IMR-90 (cell line): ENCODE data around the gene PDCL3. TPM values are rescaled to one million over a fixed set of nuclear protein-coding genes. Genes with fewer than 3 reads are reported as not detected.

Experiments used
- ATAC-seq: fragments of 200-7000 bp; cut with Tn5 transposase; 2 replicates; pipeline ENCODE4 v1.9.1; 2020; ENCODE audit warnings: low read depth, mild to moderate bottlenecking, moderate library complexity
- BruUV-seq: library from RNA; stranded (reverse); fragments of 400-500 nt; replicated peaks from 2 replicates; lab custom pipeline; 2021; lab: Mats Ljungman, UMichigan
- CTCF ChIA-PET: fragments of 300-600 bp; formaldehyde crosslinking; extraction: SDS; loops from one replicate; lab custom pipeline; 2021; ENCODE audit warnings: antibody characterized with exemption; lab: Yijun Ruan, JAX
- POLR2A ChIA-PET: fragments of 300-600 bp; sonication (Branson Sonifier 250); formaldehyde crosslinking; loops from one replicate; lab custom pipeline; 2022; ENCODE audit warnings: antibody characterized with exemption; ENCODE audit not compliant: unreplicated experiment; lab: Charles Lee
- DNase-seq: peaks from one replicate; pipeline ENCODE4 v3.0.0; 2013
- H2AFZ ChIP-seq: replicated peaks from 2 replicates; pipeline ENCODE3; 2013; ENCODE audit warnings: low read length, mild to moderate bottlenecking; ENCODE audit not compliant: poor library complexity
- H2AK5ac ChIP-seq: 2 replicates; pipeline ENCODE4 v1.6.1; 2013; ENCODE audit warnings: low read depth, low read length, inconsistent platforms
- H2AK9ac ChIP-seq: replicated peaks from 2 replicates; pipeline ENCODE3; 2013; ENCODE audit warnings: mild to moderate bottlenecking, low read depth, low read length, moderate library complexity; ENCODE audit not compliant: poor library complexity
- H2BK120ac ChIP-seq: 2 replicates; pipeline ENCODE4 v1.6.1; 2013; ENCODE audit warnings: low read depth, low read length, inconsistent platforms
- H2BK15ac ChIP-seq: 3 replicates; pipeline ENCODE4 v1.6.1; 2013; ENCODE audit warnings: low read depth, low read length, inconsistent platforms
- H2BK20ac ChIP-seq: 2 replicates; pipeline ENCODE4 v1.6.1; 2013; ENCODE audit warnings: low read depth, mild to moderate bottlenecking, inconsistent platforms, low read length, moderate library complexity
- H2BK5ac ChIP-seq: 2 replicates; pipeline ENCODE4 v1.6.1; 2013; ENCODE audit warnings: mild to moderate bottlenecking, low read depth, low read length, inconsistent platforms; ENCODE audit not compliant: poor library complexity, severe bottlenecking
- H3K14ac ChIP-seq: replicated peaks from 2 replicates; pipeline ENCODE4 v1.6.1; 2013; ENCODE audit warnings: low read depth, low read length, inconsistent platforms
- H3K18ac ChIP-seq: 2 replicates; pipeline ENCODE4 v1.6.1; 2013; ENCODE audit warnings: low read depth, low read length, control low read depth
- H3K23ac ChIP-seq: 2 replicates; pipeline ENCODE4 v1.6.1; 2013; ENCODE audit warnings: low read depth, low read length, inconsistent platforms
- H3K27ac ChIP-seq: 2 replicates; pipeline ENCODE4 v1.5.1; 2013; ENCODE audit warnings: mild to moderate bottlenecking, control low read depth, low read length; ENCODE audit not compliant: insufficient read depth
- H3K27me3 ChIP-seq: 2 replicates; pipeline ENCODE4 v1.6.1; 2013; ENCODE audit warnings: low read length; ENCODE audit not compliant: control insufficient read depth, insufficient read depth
- H3K36me3 ChIP-seq: 2 replicates; pipeline ENCODE4 v1.6.1; 2013; ENCODE audit warnings: low read length, mixed read lengths; ENCODE audit not compliant: control insufficient read depth, insufficient read depth
- H3K4ac ChIP-seq: 2 replicates; pipeline ENCODE4 v1.6.1; 2013; ENCODE audit warnings: low read depth, low read length, inconsistent platforms
- H3K4me1 ChIP-seq: 2 replicates; pipeline ENCODE4 v1.6.1; 2013; ENCODE audit warnings: low read length, mixed read lengths; ENCODE audit not compliant: control insufficient read depth, insufficient read depth
- H3K4me2 ChIP-seq: 2 replicates; pipeline ENCODE4 v1.6.1; 2013; ENCODE audit warnings: low read depth, mild to moderate bottlenecking, control low read depth, low read length, moderate library complexity
- H3K4me3 ChIP-seq: 2 replicates; pipeline ENCODE4 v1.5.1; 2013; ENCODE audit warnings: low read depth, mild to moderate bottlenecking, control low read depth, low read length, moderate library complexity; ENCODE audit not compliant: insufficient read depth
- H3K56ac ChIP-seq: 2 replicates; pipeline ENCODE4 v1.6.1; 2013; ENCODE audit warnings: low read length, inconsistent platforms; ENCODE audit not compliant: insufficient read depth; ENCODE audit errors: extremely low read depth
- H3K79me1 ChIP-seq, 2 experiments: 2 replicates each; pipeline ENCODE4 v1.6.1; 2013; ENCODE audit warnings: low read length in 2 of 2, inconsistent platforms in 1 of 2, low read depth in 1 of 2
- H3K9ac ChIP-seq: 2 replicates; pipeline ENCODE4 v1.6.1; 2013; ENCODE audit warnings: low read depth, low read length, control low read depth
- H3K9me1 ChIP-seq: 2 replicates; pipeline ENCODE4 v1.6.1; 2013; ENCODE audit warnings: low read length, inconsistent platforms; ENCODE audit not compliant: insufficient read depth
- H3K9me3 ChIP-seq: 2 replicates; pipeline ENCODE4 v1.6.1; 2013; ENCODE audit warnings: low read length; ENCODE audit not compliant: control insufficient read depth, insufficient read depth
- H4K20me1 ChIP-seq: 2 replicates; pipeline ENCODE4 v1.6.1; 2013; ENCODE audit warnings: low read length, inconsistent platforms; ENCODE audit not compliant: insufficient read depth
- H4K5ac ChIP-seq: 2 replicates; pipeline ENCODE4 v1.6.1; 2013; ENCODE audit warnings: mild to moderate bottlenecking, low read depth, low read length, control low read depth
- H4K8ac ChIP-seq, 2 experiments: 2 replicates each; pipeline ENCODE4 v1.6.1; 2013; ENCODE audit warnings: low read depth in 2 of 2, low read length in 2 of 2, control low read depth in 1 of 2, inconsistent platforms in 1 of 2
- H4K91ac ChIP-seq: 2 replicates; pipeline ENCODE4 v1.6.1; 2013; ENCODE audit warnings: low read depth, low read length, inconsistent platforms; ENCODE audit not compliant: insufficient read depth
- BHLHE40 ChIP-seq: fragments of 150-350 bp; IDR thresholded peaks from 2 replicates; pipeline ENCODE4 v1.6.1; 2016; ENCODE audit warnings: mild to moderate bottlenecking, low read depth, low read length
- CEBPB ChIP-seq: IDR thresholded peaks from 2 replicates; pipeline ENCODE4 v1.6.1; 2012; ENCODE audit warnings: low read depth, low read length, improper control_type of control experiment
- FOS ChIP-seq: fragments of 150-350 bp; IDR thresholded peaks from 2 replicates; pipeline ENCODE4 v1.6.1; 2016; ENCODE audit warnings: low read depth, low read length
- MAZ ChIP-seq: IDR thresholded peaks from 2 replicates; pipeline ENCODE4 v1.6.1; 2012; ENCODE audit warnings: low read depth, mild to moderate bottlenecking, low read length, improper control_type of control experiment, moderate library complexity, borderline replicate concordance
- MXI1 ChIP-seq: IDR thresholded peaks from 2 replicates; pipeline ENCODE4 v1.6.1; 2012; ENCODE audit warnings: low read depth, mild to moderate bottlenecking, low read length, moderate library complexity, borderline replicate concordance
- NFE2L2 ChIP-seq: fragments of 150-350 bp; IDR thresholded peaks from 2 replicates; pipeline ENCODE4 v1.6.1; 2016; ENCODE audit warnings: low read depth, mild to moderate bottlenecking, low read length
- POLR2A ChIP-seq: IDR thresholded peaks from 2 replicates; pipeline ENCODE4 v1.6.1; 2012; ENCODE audit warnings: mild to moderate bottlenecking, low read depth, low read length
- RAD21 ChIP-seq: IDR thresholded peaks from 2 replicates; pipeline ENCODE4 v1.6.1; 2012; ENCODE audit warnings: low read length, improper control_type of control experiment
- RCOR1 ChIP-seq: IDR thresholded peaks from 2 replicates; pipeline ENCODE4 v1.6.1; 2012; ENCODE audit warnings: mild to moderate bottlenecking, low read length, improper control_type of control experiment; ENCODE audit not compliant: insufficient replicate concordance
- RFX5 ChIP-seq: IDR thresholded peaks from 2 replicates; pipeline ENCODE4 v1.8.0; 2012; ENCODE audit warnings: low read depth, mild to moderate bottlenecking, low read length, moderate library complexity
- SMC3 ChIP-seq: fragments of 150-350 bp; IDR thresholded peaks from 2 replicates; pipeline ENCODE4 v1.6.1; 2016; ENCODE audit warnings: low read depth, mild to moderate bottlenecking, antibody characterized with exemption, low read length, moderate library complexity
- WGBS, 2 experiments: methylation state at CpG; one replicate each; pipeline versions ENCODE4 v1.1.5 to v1.1.7; 2013; ENCODE audit warnings: missing lambda C conversion rate in 2 of 2; ENCODE audit not compliant: insufficient read length in 1 of 2; ENCODE audit errors: extremely low coverage in 2 of 2; 5-methylcytosine and 5-hydroxymethylcytosine counted together
- dilution Hi-C: fragments of 300-500 bp; cut with HindIII; formaldehyde crosslinking; loops from one replicate; pipeline ENCODE4 v1.14.3; 2018; ENCODE audit warnings: low sequenced_read_pairs; ENCODE audit not compliant: unreplicated experiment
- in situ Hi-C: fragments of 300-500 bp; cut with MboI; formaldehyde crosslinking; loops from 3 replicates; pipeline ENCODE4 v1.14.3; 2019; ENCODE audit warnings: low sequenced_read_pairs, inconsistent platforms, mixed read lengths
- intact Hi-C: fragments of 100-400 bp; cut with micrococcal nuclease; formaldehyde crosslinking; loops from 2 replicates; pipeline ENCODE4 v1.10.0; 2022
- polyA plus RNA-seq, 3 experiments: library from polyadenylated mRNA; depleted of rRNA; stranded (reverse); fragments of >200 nt; gene quantifications; 2 replicates each; pipeline ENCODE4 v1.2.3, GENCODE V29; 2012; ENCODE audit warnings: low replicate concordance in 1 of 3
- total RNA-seq: library from RNA; depleted of rRNA; stranded (reverse); fragments of >200 nt; gene quantifications from 2 replicates; pipeline ENCODE4 v1.2.3, GENCODE V29; 2012
- TF ChIP-seq, protein P1 (sequence below): conservative IDR thresholded peaks from 2 replicates; pipeline ENCODE4 v1.5.1; 2012; ENCODE audit warnings: mild to moderate bottlenecking, low read depth, low read length, improper control_type of control experiment

Gene PDCL3
- total and polyA plus RNA-seq, 2 of the 4 experiments (the other 2 are of a cell fraction), result 9.5 to 26.4 TPM

DNA sequence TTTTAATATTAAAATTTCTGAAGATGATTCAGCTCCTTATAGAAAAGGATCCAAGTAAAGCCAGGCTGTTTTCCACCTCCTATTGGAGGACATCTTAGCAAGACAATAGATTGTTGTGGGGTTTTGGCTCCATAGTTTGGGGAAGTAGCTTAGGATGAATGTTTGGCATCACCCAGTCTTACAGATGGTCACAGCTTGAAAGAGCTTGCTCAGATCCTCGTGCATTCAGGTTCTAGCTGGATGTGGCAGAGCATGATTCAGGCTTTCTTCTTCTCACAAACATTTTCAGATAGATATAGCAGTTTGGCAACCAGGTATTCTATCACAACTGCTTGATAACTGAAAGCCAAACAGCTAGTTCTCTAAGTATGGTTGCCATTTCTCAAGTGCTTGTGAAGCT is 23.6 kb upstream of the PDCL3 start:
- H2BK5ac ChIP-seq, result no peak overlapping the region
- H3K18ac ChIP-seq, result no peak overlapping the region
- H3K4me3 ChIP-seq, result no peak overlapping the region
- no peaks in the 10 kb centered on the region for H3K36me3 ChIP-seq
- no peak overlapping the region for H4K91ac ChIP-seq
- no peaks in the 10 kb centered on the region for H3K79me1 ChIP-seq
- H2AK5ac ChIP-seq, result no peak overlapping the region
- dilution Hi-C loops, result no loop called here
- ATAC-seq (no peak), DNase-seq (no peak)
- H3K27me3 ChIP-seq, result peaks cover 5% of the 10 kb centered on the region; the same call in 1 of the 2 replicates
- H3K4ac ChIP-seq, result no peak overlapping the region
- no peaks in the 10 kb centered on the region for H4K20me1 ChIP-seq
- H3K14ac ChIP-seq, result no peak overlapping the region
- BruUV-seq, result no TSS peak
- H4K8ac ChIP-seq, result no peak overlapping the region
- POLR2A ChIA-PET, result no interaction called here
- no peak overlapping the region for H2BK20ac ChIP-seq
- no peak overlapping the region for H3K23ac ChIP-seq
- TF ChIP-seq FOS (no peak), SMC3 (no peak), POLR2A (no peak), RFX5 (no peak), NFE2L2 (no peak), RAD21 (no peak), MXI1 (no peak), MAZ (no peak), RCOR1 (no peak), BHLHE40 (no peak), CEBPB (no peak)
- TF ChIP-seq, protein P1, sequence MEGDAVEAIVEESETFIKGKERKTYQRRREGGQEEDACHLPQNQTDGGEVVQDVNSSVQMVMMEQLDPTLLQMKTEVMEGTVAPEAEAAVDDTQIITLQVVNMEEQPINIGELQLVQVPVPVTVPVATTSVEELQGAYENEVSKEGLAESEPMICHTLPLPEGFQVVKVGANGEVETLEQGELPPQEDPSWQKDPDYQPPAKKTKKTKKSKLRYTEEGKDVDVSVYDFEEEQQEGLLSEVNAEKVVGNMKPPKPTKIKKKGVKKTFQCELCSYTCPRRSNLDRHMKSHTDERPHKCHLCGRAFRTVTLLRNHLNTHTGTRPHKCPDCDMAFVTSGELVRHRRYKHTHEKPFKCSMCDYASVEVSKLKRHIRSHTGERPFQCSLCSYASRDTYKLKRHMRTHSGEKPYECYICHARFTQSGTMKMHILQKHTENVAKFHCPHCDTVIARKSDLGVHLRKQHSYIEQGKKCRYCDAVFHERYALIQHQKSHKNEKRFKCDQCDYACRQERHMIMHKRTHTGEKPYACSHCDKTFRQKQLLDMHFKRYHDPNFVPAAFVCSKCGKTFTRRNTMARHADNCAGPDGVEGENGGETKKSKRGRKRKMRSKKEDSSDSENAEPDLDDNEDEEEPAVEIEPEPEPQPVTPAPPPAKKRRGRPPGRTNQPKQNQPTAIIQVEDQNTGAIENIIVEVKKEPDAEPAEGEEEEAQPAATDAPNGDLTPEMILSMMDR, result no peak
- H2AFZ ChIP-seq, result no peak overlapping the region
- intact Hi-C loops, result no loop called here
- in situ Hi-C loops, result no loop called here
- no peak overlapping the region for H2BK15ac ChIP-seq
- H3K9ac ChIP-seq, result no peak overlapping the region
- H3K4me2 ChIP-seq, result no peak overlapping the region
- no peak overlapping the region for H2BK120ac ChIP-seq
- no peak overlapping the region for H4K5ac ChIP-seq
- H3K56ac ChIP-seq, result no peak overlapping the region
- H3K27ac ChIP-seq, result no peak overlapping the region
- no peaks in the 10 kb centered on the region; the same call in 1 of the 2 replicates for H3K9me3 ChIP-seq
- WGBS, 2 experiments, result no CpG with 5 or more reads among the region's 1 CpG
- CTCF ChIA-PET, result interaction anchor here (1.1 to 1.4 kb wide), 2 partner anchors 12 to 17 kb away, joined by 3 read pairs; no protein-coding TSS in a partner anchor
- no peak overlapping the region for H2AK9ac ChIP-seq
- no peaks in the 10 kb centered on the region for H3K9me1 ChIP-seq
- no peaks in the 10 kb centered on the region for H3K4me1 ChIP-seq
